ENCODE measurements around the gene UMPS.

UMPS gene

DNA sequence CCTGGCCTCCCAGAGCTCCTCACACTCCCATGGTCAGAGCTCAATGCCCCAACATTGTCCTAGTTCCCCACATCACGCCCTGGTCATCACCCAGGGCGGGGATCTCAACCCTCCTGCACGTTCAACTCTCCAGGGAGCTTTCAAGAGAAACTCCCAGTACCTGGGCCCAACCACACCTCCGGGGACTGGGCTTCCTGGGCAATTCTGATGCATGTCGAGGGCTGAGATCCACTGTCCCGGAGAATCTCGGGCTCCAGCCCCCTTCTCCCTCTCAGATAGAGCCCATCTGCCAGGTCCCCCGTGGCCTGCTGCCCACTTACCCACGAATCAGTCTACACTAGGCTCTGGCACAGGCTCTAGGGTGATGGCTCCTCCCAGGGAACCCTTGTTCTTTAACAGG lies 39.2 kb downstream of the UMPS start (continued):
- TF ChIP-seq ZNF223 (tag by site-specific recombination; IDR thresholded peaks at IDR 0.05) (no peak), ZNF629 (tag by site-specific recombination; IDR thresholded peaks at IDR 0.05) (no peak), TCF7L2 (IDR thresholded peaks at IDR 0.05; ENCODE audit: borderline replicate concordance, low read depth, low read length) (no peak)
- TF ChIP-seq, protein P1, sequence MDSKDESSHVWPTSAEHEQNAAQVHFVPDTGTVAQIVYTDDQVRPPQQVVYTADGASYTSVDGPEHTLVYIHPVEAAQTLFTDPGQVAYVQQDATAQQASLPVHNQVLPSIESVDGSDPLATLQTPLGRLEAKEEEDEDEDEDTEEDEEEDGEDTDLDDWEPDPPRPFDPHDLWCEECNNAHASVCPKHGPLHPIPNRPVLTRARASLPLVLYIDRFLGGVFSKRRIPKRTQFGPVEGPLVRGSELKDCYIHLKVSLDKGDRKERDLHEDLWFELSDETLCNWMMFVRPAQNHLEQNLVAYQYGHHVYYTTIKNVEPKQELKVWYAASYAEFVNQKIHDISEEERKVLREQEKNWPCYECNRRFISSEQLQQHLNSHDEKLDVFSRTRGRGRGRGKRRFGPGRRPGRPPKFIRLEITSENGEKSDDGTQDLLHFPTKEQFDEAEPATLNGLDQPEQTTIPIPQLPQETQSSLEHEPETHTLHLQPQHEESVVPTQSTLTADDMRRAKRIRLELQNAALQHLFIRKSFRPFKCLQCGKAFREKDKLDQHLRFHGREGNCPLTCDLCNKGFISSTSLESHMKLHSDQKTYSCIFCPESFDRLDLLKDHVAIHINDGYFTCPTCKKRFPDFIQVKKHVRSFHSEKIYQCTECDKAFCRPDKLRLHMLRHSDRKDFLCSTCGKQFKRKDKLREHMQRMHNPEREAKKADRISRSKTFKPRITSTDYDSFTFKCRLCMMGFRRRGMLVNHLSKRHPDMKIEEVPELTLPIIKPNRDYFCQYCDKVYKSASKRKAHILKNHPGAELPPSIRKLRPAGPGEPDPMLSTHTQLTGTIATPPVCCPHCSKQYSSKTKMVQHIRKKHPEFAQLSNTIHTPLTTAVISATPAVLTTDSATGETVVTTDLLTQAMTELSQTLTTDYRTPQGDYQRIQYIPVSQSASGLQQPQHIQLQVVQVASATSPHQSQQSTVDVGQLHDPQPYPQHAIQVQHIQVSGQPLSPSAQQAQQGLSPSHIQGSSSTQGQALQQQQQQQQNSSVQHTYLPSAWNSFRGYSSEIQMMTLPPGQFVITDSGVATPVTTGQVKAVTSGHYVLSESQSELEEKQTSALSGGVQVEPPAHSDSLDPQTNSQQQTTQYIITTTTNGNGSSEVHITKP (tag by site-specific recombination; IDR thresholded peaks at IDR 0.05), result no peak

DNA sequence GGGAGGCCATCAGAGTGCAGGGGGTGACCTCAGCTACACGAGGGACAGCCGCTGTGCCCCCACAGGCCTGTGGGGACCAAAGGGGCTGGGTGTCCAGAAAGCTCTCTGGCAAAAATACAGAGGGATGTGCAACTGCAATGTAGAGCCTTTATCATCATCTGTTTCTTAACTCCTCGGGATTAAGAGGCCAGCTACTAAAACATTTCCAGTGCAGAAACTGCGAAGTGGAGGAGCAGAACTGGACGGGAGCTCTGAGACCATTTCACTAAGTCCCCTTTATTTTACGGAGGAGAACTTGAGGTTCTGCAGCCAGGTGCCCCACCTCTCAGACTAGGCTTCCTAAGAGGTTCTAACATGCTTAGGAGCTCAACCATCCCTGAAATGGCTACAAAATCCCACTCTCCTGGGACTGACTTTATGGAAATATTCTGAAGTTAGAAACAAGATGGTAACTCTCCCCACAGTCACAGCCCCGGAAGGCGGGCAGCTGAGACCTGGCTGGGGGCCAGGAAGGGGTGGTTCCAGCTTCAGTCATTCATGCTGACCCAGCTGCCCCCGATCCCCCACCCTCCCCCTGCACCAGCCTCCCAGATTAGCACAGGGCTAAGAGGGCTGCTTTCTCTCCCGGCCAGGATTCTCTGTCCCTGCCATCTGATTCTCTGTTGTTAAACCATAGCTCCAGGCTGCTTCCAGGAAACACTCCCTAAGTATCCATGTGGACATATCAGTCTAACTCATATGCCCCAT lies 40.3 kb downstream of the UMPS start:
- 0 out of 2 replicates have a peak, but pooled peaks cover 5% of the 10 kb centered on the region for H3K4me1 ChIP-seq (ENCODE audit: control insufficient read depth, insufficient read depth, low read length)
- H3K4me3 ChIP-seq (ENCODE audit: low read depth, low read length), result no peak overlapping the region
- POLR2A ChIA-PET, result interaction anchor here (0.6 kb wide), 1 partner anchor 10 kb away, joined by 3 read pairs; no protein-coding TSS in a partner anchor
- CTCF ChIA-PET, result interaction anchor here (1.2 to 4.4 kb wide), 4 partner anchors 9 to 131 kb away, joined by 3 to 28 read pairs (median 14); no protein-coding TSS in a partner anchor
- TF ChIP-seq ZNF366 (tag by site-specific recombination; conservative IDR thresholded peaks at IDR 0.05), result no peak
- 0 out of 2 replicates have a peak, but pooled peaks have one; percentile 3 for TF ChIP-seq GLIS1 (tag by site-specific recombination; IDR thresholded peaks at IDR 0.05)
- no peak overlapping the region for H3K27ac ChIP-seq (ENCODE audit: extremely low read depth, low read depth, low read length)
- no peaks in the 10 kb centered on the region for H3K9me3 ChIP-seq (ENCODE audit: control insufficient read depth, insufficient read depth, low read depth, low read length)
- H3K36me3 ChIP-seq (ENCODE audit: control insufficient read depth in 2 of 2, insufficient read depth in 1 of 2, low read length in 2 of 2), result peaks cover 0 to 33% of the 10 kb centered on the region in 2 experiments; a peak in 2 of 3 replicates

DNA sequence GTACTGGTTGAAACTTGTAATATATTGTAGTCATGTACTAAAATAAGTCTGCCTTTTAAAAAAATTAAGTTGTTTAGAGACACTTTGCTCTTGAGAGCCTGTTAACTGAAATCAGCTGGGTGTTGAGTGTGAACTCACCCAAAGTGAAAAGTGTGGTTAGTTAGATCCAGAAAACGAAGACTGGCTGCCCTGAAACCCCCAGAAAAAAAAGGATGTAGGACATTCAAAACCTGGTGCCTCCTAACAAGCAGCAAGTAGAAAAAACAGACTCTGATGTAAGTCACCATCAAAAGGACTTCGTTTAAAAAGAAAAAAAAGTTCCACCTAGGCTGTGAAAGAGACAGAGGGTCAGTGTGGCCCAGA lies 40.8 kb downstream of the UMPS start:
- Histone ChIP-seq H3K9me3 (ENCODE audit: control insufficient read depth, insufficient read depth, low read depth, low read length) (no peaks in the 10 kb centered on the region), H3K36me3 (ENCODE audit: control insufficient read depth in 2 of 2, insufficient read depth in 1 of 2, low read length in 2 of 2) (peaks cover 0 to 29% of the 10 kb centered on the region in 2 experiments; a peak in 2 of 3 replicates), H3K27ac (ENCODE audit: extremely low read depth, low read depth, low read length) (no peak overlapping the region), H3K4me1 (ENCODE audit: control insufficient read depth, insufficient read depth, low read length) (0 out of 2 replicates have a peak, but pooled peaks cover 5% of the 10 kb centered on the region), H3K4me3 (ENCODE audit: low read depth, low read length) (no peak overlapping the region)
- ChIA-PET POLR2A (interaction anchor here (0.6 to 0.7 kb wide), 2 partner anchors 10 to 38 kb away, joined by 3 read pairs; no protein-coding TSS in a partner anchor), CTCF (interaction anchor here (1.2 to 4.4 kb wide), 4 partner anchors 9 to 130 kb away, joined by 3 to 28 read pairs (median 14); no protein-coding TSS in a partner anchor)
- no peak for TF ChIP-seq SCRT1 (tag by site-specific recombination; IDR thresholded peaks at IDR 0.05; ENCODE audit: borderline replicate concordance)

DNA sequence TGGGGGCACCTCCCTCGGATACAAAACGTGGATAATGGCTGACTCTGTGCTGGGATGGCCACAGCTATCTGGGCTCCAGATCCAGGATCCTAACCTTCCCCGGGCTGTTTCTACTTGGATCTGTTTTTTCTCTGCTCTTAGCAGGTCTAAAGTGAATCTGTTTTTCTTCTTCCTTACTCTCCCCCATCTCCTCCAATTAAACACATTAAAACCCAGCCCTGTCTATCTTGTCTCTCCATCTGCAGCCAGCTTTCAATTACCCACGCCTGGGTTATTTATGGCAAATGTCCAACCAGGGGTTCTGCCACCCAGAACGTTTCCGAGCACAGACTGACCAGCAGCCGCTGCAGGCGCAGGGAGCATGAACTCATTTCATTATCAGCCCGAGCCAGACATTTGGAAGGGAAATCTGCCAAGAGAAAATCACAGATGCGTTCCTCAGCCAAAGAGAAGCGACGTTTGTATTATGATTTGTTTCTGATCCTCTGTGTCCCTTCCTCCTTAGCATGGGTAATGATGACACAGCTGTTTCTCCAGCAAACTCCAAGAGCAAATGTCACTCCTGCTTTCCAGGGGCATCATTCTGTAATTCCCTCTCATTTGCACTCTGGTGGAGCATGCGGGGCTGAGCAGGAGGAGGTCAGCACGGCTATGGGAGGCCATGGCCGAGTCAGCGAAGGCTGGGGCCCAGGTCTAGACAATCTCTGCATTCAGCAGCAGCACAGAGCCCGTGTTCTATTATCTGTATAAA lies 42.0 kb downstream of the UMPS start:
- Histone ChIP-seq H3K36me3 (ENCODE audit: control insufficient read depth in 2 of 2, insufficient read depth in 1 of 2, low read length in 2 of 2) (peaks cover 0 to 21% of the 10 kb centered on the region in 2 experiments; a peak in 2 of 3 replicates), H3K27ac (ENCODE audit: extremely low read depth, low read depth, low read length) (no peak overlapping the region), H3K4me1 (ENCODE audit: control insufficient read depth, insufficient read depth, low read length) (peaks cover 5% of the 10 kb centered on the region; the same call in 1 of the 2 replicates), H3K9me3 (ENCODE audit: control insufficient read depth, insufficient read depth, low read depth, low read length) (no peaks in the 10 kb centered on the region), H3K4me3 (ENCODE audit: low read depth, low read length) (no peak overlapping the region)
- ChIA-PET POLR2A (interaction anchor here (0.7 to 1.5 kb wide), 5 partner anchors 9 to 122 kb away, joined by 3 to 8 read pairs (median 5); partner anchors contain the start of gene ITGB5), CTCF (interaction anchor here (0.5 to 4.4 kb wide), 4 partner anchors 11 to 129 kb away, joined by 4 to 28 read pairs (median 16); no protein-coding TSS in a partner anchor)
- no peak for TF ChIP-seq ZNF266 (tag by site-specific recombination; IDR thresholded peaks at IDR 0.05; ENCODE audit: low read depth)
- TF ChIP-seq KLF9 (tag by site-specific recombination; IDR thresholded peaks at IDR 0.05; ENCODE audit: low read depth), result no peak
- TF ChIP-seq ZNF366 (tag by site-specific recombination; conservative IDR thresholded peaks at IDR 0.05), result 0 out of 2 replicates have a peak, but pooled peaks have one; percentile 13
- TF ChIP-seq GLIS1 (tag by site-specific recombination; IDR thresholded peaks at IDR 0.05), result peak; percentile 58
- peak; percentile 79; the same call in 1 of the 2 replicates for TF ChIP-seq TRIM28 (IDR thresholded peaks at IDR 0.05; ENCODE audit: borderline replicate concordance, low read length)
- TF ChIP-seq ZNF16 (tag by site-specific recombination; IDR thresholded peaks at IDR 0.05; ENCODE audit: low read depth), result no peak
- TF ChIP-seq, protein P2, sequence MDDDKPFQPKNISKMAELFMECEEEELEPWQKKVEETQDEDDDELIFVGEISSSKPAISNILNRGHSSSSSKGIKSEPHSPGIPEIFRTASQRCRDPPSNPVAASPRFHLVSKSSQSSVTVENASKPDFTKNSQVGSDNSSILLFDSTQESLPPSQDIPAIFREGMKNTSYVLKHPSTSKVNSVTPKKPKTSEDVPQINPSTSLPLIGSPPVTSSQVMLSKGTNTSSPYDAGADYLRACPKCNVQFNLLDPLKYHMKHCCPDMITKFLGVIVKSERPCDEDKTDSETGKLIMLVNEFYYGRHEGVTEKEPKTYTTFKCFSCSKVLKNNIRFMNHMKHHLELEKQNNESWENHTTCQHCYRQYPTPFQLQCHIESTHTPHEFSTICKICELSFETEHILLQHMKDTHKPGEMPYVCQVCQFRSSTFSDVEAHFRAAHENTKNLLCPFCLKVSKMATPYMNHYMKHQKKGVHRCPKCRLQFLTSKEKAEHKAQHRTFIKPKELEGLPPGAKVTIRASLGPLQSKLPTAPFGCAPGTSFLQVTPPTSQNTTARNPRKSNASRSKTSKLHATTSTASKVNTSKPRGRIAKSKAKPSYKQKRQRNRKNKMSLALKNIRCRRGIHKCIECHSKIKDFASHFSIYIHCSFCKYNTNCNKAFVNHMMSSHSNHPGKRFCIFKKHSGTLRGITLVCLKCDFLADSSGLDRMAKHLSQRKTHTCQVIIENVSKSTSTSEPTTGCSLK (tag by site-specific recombination; IDR thresholded peaks at IDR 0.05), result no peak
- 0 out of 2 replicates have a peak, but pooled peaks have one; percentile 31 for TF ChIP-seq ZIC2 (tag by site-specific recombination; IDR thresholded peaks at IDR 0.05)

Measured in HEK293 (cell line).